ENCODE data around the gene HEYL.

DNA sequence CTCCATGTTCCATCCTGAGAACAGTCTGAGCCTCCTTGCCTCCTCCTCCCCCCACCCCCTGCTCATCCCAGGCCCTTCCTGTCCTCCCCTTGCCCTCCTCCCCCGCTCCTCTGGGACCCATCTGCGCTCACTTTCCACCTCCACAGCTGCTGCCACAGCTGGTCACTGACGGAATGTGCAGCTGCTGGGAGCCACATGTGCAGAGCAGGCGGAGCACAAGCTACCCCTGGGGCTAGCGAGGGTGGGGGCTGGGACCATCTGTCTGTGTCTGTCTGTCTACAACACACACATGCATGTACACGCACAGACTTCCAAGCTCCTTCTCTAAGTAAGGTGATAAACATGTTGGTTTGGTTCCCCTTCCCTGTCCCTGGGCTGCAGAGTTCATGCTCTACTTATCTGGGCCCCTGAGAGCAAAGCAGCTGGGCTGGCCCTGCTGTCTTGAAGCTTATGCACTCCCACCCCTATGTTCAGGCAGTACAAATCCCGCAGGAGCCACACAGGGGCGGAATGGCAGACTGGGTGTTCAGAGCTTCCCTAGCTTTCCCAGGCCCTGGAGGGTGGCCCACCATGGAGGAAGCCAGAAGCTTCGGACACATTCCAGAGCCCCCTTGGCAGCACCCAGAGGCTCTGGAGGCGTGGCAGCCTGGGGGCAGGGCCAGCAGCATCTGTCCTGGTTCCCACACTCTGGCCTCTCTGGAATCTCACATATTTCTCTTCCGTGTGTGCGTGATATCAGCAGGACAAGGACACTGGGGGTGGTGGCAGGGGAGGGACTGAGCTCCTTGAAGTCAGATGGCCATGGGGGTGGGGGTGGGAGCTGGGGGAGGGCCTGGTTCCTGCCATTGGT, 7.0 kb upstream of the HEYL start:
- TF ChIP-seq EP300 (IDR thresholded peaks at IDR 0.05) (peak in 1 of 4 donors; percentile 57), POLR2A (IDR thresholded peaks at IDR 0.05) (no peak)
- TF ChIP-seq, protein P1, sequence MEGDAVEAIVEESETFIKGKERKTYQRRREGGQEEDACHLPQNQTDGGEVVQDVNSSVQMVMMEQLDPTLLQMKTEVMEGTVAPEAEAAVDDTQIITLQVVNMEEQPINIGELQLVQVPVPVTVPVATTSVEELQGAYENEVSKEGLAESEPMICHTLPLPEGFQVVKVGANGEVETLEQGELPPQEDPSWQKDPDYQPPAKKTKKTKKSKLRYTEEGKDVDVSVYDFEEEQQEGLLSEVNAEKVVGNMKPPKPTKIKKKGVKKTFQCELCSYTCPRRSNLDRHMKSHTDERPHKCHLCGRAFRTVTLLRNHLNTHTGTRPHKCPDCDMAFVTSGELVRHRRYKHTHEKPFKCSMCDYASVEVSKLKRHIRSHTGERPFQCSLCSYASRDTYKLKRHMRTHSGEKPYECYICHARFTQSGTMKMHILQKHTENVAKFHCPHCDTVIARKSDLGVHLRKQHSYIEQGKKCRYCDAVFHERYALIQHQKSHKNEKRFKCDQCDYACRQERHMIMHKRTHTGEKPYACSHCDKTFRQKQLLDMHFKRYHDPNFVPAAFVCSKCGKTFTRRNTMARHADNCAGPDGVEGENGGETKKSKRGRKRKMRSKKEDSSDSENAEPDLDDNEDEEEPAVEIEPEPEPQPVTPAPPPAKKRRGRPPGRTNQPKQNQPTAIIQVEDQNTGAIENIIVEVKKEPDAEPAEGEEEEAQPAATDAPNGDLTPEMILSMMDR (IDR thresholded peaks at IDR 0.05), result no peak

Measured in upper lobe of left lung (tissue), 4 donors.